ENCODE data around the gene IL6. TPM values are rescaled to one million over a fixed set of nuclear protein-coding genes. Genes with fewer than 3 reads are reported as not detected.
"Not testable (repeated sequence)": the region's sequence is repeated elsewhere in the genome, so short reads cannot be mapped to it uniquely, and the experiment has no call there.

The IL6 gene
- total and polyA plus RNA-seq, 9 of the 15 experiments (the other 6 are each of a cell fraction or from before 2014, with no cell fraction given), result 0.76 to 2.9 (median 1.5) TPM

DNA sequence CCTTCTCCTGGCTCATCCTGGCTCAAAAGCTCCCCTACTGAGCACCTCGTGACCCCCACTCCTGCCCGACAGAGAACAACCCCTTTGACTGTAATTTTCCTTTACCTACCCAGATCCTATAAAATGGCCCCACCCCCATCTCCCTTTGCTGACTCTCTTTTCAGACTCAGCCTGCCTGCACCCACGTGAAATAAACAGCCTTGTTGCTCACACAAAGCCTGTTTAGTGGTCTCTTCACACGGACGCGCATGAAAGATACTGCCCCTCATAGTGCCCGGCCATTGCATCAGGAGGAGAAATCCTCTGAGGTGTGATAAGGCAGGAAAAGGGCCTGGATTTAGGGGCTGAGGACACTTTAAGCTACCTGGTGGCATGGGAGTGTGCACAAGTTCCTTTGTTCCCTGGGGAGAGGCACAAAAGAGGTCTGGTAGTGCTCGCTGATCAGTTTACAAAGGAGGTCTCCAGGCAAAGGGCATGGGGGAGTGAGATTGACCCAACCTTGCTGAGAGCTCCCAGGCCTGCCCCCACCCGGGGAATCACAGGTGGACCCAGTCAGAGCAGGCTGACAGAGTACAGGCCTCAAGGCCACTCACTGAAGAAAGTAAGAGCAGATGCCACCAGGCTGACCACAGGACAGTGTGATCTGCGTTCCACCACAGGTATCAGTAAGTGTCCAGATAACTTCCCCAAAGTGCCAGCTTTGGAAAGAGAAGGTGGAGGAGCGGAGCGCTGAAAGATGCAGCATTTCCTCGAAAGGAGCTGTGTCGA lies 17.8 kb upstream of the IL6 start (continued):
- TF ChIP-seq L3MBTL2 (IDR thresholded peaks at IDR 0.05) (peak; percentile 44; the same call in 1 of the 2 replicates), CTBP1 (IDR thresholded peaks at IDR 0.05; ENCODE audit: borderline replicate concordance) (peak; percentile 16; the same call in 1 of the 2 replicates), ZNF668 (CRISPR knock-in tag; IDR thresholded peaks at IDR 0.05) (peak; percentile 5; the same call in 1 of the 2 replicates), WHSC1 (IDR thresholded peaks at IDR 0.05; ENCODE audit: low read length) (peak; percentile 5), ZNF197 (CRISPR knock-in tag; IDR thresholded peaks at IDR 0.05; ENCODE audit: low read depth) (0 out of 2 replicates have a peak, but pooled peaks have one; percentile 33), BACH1 (tag; IDR thresholded peaks at IDR 0.05) (peak; percentile 42; the same call in 1 of the 2 replicates), DMBX1 (CRISPR knock-in tag; IDR thresholded peaks at IDR 0.05; ENCODE audit: borderline replicate concordance) (peak; percentile 66), PYGO2 (tag; IDR thresholded peaks at IDR 0.05) (0 out of 2 replicates have a peak, but pooled peaks have one; percentile 14), HMG20A (CRISPR knock-in tag; conservative IDR thresholded peaks at IDR 0.05) (0 out of 2 replicates have a peak, but pooled peaks have one; percentile 14), ETV1 (tag; conservative IDR thresholded peaks at IDR 0.05; ENCODE audit: low read depth) (0 out of 2 replicates have a peak, but pooled peaks have one; percentile 16), KLF6 (CRISPR knock-in tag; IDR thresholded peaks at IDR 0.05; ENCODE audit: borderline replicate concordance) (peak; percentile 27; the same call in 1 of the 2 replicates), ZNF764 (CRISPR knock-in tag; IDR thresholded peaks at IDR 0.05; ENCODE audit: low read depth) (peak; percentile 25; the same call in 1 of the 2 replicates), MYC (CRISPR knock-in tag; IDR thresholded peaks at IDR 0.05; ENCODE audit: borderline replicate concordance, low read depth) (0 out of 2 replicates have a peak, but pooled peaks have one; percentile 40), TEAD1 (CRISPR knock-in tag; IDR thresholded peaks at IDR 0.05) (0 out of 4 replicates have a peak, but pooled peaks of 1 of the 2 experiments have one; percentile 31), TAF7 (tag; IDR thresholded peaks at IDR 0.05) (0 out of 2 replicates have a peak, but pooled peaks have one; percentile 25), ZNF311 (CRISPR knock-in tag; IDR thresholded peaks at IDR 0.05) (peak; percentile 68; the same call in 1 of the 2 replicates)
- TF ChIP-seq, protein P1, sequence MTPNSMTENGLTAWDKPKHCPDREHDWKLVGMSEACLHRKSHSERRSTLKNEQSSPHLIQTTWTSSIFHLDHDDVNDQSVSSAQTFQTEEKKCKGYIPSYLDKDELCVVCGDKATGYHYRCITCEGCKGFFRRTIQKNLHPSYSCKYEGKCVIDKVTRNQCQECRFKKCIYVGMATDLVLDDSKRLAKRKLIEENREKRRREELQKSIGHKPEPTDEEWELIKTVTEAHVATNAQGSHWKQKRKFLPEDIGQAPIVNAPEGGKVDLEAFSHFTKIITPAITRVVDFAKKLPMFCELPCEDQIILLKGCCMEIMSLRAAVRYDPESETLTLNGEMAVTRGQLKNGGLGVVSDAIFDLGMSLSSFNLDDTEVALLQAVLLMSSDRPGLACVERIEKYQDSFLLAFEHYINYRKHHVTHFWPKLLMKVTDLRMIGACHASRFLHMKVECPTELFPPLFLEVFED (CRISPR knock-in tag; conservative IDR thresholded peaks at IDR 0.05), result peak; percentile 51; the same call in 1 of the 2 replicates
- TF ChIP-seq, protein P2, sequence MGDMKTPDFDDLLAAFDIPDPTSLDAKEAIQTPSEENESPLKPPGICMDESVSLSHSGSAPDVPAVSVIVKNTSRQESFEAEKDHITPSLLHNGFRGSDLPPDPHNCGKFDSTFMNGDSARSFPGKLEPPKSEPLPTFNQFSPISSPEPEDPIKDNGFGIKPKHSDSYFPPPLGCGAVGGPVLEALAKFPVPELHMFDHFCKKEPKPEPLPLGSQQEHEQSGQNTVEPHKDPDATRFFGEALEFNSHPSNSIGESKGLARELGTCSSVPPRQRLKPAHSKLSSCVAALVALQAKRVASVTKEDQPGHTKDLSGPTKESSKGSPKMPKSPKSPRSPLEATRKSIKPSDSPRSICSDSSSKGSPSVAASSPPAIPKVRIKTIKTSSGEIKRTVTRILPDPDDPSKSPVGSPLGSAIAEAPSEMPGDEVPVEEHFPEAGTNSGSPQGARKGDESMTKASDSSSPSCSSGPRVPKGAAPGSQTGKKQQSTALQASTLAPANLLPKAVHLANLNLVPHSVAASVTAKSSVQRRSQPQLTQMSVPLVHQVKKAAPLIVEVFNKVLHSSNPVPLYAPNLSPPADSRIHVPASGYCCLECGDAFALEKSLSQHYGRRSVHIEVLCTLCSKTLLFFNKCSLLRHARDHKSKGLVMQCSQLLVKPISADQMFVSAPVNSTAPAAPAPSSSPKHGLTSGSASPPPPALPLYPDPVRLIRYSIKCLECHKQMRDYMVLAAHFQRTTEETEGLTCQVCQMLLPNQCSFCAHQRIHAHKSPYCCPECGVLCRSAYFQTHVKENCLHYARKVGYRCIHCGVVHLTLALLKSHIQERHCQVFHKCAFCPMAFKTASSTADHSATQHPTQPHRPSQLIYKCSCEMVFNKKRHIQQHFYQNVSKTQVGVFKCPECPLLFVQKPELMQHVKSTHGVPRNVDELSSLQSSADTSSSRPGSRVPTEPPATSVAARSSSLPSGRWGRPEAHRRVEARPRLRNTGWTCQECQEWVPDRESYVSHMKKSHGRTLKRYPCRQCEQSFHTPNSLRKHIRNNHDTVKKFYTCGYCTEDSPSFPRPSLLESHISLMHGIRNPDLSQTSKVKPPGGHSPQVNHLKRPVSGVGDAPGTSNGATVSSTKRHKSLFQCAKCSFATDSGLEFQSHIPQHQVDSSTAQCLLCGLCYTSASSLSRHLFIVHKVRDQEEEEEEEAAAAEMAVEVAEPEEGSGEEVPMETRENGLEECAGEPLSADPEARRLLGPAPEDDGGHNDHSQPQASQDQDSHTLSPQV (IDR thresholded peaks at IDR 0.05), result peak; percentile 88
- not testable (repeated sequence) for TF ChIP-seq MYC (IDR thresholded peaks at IDR 0.05; ENCODE audit: low read depth, low read length)
- TF ChIP-seq, protein P3, sequence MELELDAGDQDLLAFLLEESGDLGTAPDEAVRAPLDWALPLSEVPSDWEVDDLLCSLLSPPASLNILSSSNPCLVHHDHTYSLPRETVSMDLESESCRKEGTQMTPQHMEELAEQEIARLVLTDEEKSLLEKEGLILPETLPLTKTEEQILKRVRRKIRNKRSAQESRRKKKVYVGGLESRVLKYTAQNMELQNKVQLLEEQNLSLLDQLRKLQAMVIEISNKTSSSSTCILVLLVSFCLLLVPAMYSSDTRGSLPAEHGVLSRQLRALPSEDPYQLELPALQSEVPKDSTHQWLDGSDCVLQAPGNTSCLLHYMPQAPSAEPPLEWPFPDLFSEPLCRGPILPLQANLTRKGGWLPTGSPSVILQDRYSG (tag; conservative IDR thresholded peaks at IDR 0.05; ENCODE audit: low read depth), result peak; percentile 51; the same call in 1 of the 2 replicates
